Right lobe of liver (tissue), 4 donors: ENCODE data around the gene SNAPC2.

Experiments
- POLR2A ChIP-seq: fragments of 450-650 bp; IDR thresholded peaks from one replicate; pipeline ENCODE4 v1.6.1; 2017; ENCODE audit warnings: antibody characterized with exemption, mild to moderate bottlenecking
- TF ChIP-seq, protein P1 (sequence below), 4 donors: fragments of 200-600 bp in 3 of 4; fragments of 450-650 bp in 1 of 4; IDR thresholded peaks; one replicate each; pipeline versions ENCODE4 v1.5.1 to v1.8.0; 2016 to 2022; ENCODE audit warnings: antibody characterized with exemption in 4 of 4, mild to moderate bottlenecking in 2 of 4
- donor health status: DM: no; HTN: no; CAD: no.
- donor health status: DM: no; HTN: no; CAD: no.
- donor health status: DM: no; HTN: yes; CAD: no.

DNA sequence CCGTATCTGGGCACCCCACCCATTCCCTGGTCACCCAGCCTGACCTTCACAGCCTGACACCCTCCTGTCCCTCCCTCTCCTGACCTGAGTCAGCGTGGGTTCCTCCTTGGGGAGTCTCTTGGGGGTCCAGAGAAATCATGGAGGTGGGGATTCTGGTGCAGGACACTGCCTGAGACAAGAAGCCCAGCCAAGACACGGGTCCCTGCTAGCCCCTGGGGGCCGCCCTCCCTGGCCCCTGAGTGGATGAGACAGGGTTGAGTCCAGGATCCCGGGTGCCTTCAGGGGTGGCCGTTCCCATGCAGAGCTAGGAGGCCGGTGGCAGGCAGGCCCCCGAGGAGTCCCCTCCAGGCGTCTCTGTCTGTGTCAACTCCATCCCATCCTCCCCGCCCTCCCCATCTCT lies 14.9 kb upstream of the SNAPC2 start:
- TF ChIP-seq, protein P1, sequence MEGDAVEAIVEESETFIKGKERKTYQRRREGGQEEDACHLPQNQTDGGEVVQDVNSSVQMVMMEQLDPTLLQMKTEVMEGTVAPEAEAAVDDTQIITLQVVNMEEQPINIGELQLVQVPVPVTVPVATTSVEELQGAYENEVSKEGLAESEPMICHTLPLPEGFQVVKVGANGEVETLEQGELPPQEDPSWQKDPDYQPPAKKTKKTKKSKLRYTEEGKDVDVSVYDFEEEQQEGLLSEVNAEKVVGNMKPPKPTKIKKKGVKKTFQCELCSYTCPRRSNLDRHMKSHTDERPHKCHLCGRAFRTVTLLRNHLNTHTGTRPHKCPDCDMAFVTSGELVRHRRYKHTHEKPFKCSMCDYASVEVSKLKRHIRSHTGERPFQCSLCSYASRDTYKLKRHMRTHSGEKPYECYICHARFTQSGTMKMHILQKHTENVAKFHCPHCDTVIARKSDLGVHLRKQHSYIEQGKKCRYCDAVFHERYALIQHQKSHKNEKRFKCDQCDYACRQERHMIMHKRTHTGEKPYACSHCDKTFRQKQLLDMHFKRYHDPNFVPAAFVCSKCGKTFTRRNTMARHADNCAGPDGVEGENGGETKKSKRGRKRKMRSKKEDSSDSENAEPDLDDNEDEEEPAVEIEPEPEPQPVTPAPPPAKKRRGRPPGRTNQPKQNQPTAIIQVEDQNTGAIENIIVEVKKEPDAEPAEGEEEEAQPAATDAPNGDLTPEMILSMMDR (IDR thresholded peaks at IDR 0.05): no peak
- TF ChIP-seq POLR2A: no peak
